ENCODE measurements around the gene DCTN4.

Gene DCTN4

GRCh38 chr5:150692276-150692675 lies 66.5 kb downstream of the DCTN4 start:
- H3K4me1 ChIP-seq, result no peaks in the 10 kb centered on the region; the same call in 1 of the 2 replicates
- no peaks in the 10 kb centered on the region for H3K9me3 ChIP-seq
- peaks cover 66% of the 10 kb centered on the region for H3K36me3 ChIP-seq (replicated peaks)
- no peak overlapping the region for H3K4me3 ChIP-seq
- no peak for DNase-seq (ENCODE audit: low spot score in 2 of 2)
- H3K27me3 ChIP-seq (ENCODE audit: low read depth), result no peaks in the 10 kb centered on the region
- in situ Hi-C loops (cut with MboI; ENCODE audit: low sequenced_read_pairs), result no loop called here

DNA sequence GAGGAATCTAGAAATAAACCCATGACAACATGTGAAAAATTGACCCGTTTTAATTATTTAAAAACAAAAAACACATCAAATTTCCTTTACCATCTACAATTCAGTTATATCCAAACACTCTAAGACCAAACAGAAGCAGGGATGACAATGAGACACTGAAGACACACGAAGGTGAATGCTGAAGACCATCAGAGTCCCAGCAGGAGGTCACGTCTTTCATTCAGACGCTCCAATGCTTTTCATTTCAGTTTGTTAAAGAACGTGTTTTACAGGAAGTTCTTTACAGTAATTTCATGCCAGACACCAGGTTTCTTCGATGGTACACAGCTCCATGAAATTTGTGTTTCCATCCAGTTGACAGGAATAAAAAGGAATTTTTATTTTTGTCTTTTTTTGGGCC lies 68.1 kb downstream of the DCTN4 start:
- peaks cover 51% of the 10 kb centered on the region for H3K36me3 ChIP-seq (replicated peaks)
- no peaks in the 10 kb centered on the region for H3K27me3 ChIP-seq (ENCODE audit: low read depth)
- in situ Hi-C loops (cut with MboI; ENCODE audit: low sequenced_read_pairs), result no loop called here
- H3K4me3 ChIP-seq, result no peak overlapping the region
- no peaks in the 10 kb centered on the region; the same call in 1 of the 2 replicates for H3K4me1 ChIP-seq
- no peaks in the 10 kb centered on the region for H3K9me3 ChIP-seq
- DNase-seq (ENCODE audit: low spot score in 2 of 2), result no peak

GRCh38 chr5:150689120-150689519 lies 69.7 kb downstream of the DCTN4 start:
- H3K36me3 ChIP-seq (replicated peaks), result peaks cover 34% of the 10 kb centered on the region
- H3K4me3 ChIP-seq, result no peak overlapping the region
- H3K27me3 ChIP-seq (ENCODE audit: low read depth), result no peaks in the 10 kb centered on the region
- DNase-seq (ENCODE audit: low spot score in 2 of 2), result no peak
- H3K9me3 ChIP-seq, result no peaks in the 10 kb centered on the region
- in situ Hi-C loops (cut with MboI; ENCODE audit: low sequenced_read_pairs), result no loop called here
- H3K4me1 ChIP-seq, result no peaks in the 10 kb centered on the region; the same call in 1 of the 2 replicates

DNA sequence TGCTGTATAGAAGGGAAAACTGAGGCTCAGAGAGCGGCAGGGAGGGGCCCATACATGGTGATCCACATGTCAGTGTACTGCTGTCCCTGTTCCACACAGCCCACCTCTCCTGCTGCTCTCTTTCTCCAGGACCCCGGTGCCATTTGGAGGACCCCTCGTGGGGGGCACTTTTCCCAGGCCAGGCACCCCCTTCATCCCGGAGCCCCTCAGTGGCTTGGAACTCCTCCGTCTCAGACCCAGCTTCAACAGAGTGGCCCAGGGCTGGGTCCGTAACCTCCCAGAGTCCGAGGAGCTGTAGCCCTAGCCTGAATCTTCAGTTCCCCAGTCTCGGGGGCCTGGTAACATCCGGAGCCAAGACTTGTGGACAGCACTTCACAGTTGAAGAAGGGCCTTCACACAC lies 82.2 kb downstream of the DCTN4 start:
- Histone ChIP-seq H3K27me3 (ENCODE audit: low read depth) (no peaks in the 10 kb centered on the region), H3K4me3 (no peak overlapping the region), H3K36me3 (replicated peaks) (no peaks in the 10 kb centered on the region; the same call in none of the 2 replicates), H3K9me3 (no peaks in the 10 kb centered on the region), H3K4me1 (peaks cover 9% of the 10 kb centered on the region)
- in situ Hi-C loops (cut with MboI; ENCODE audit: low sequenced_read_pairs), result no loop called here
- DNase-seq (ENCODE audit: low spot score in 2 of 2), result no peak

DNA sequence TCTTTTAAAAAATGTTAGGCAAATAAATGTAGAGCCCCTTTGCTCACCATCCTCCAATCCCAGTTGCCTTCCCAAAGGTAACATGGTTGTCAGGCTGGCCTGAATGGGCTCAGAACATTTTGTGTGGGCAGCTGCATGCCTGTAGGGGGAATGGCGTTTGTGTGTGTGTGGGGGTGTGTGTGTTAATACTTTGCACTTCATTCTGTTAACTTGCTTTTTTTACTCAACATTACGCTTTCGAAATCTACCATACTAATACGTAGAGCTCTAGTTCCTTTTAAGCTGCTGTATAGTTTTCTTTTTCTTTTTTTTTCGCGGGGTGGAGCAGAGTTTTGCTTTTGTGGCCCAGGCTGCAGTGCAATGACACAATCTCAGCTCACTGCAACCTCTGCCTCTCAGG lies 83.7 kb downstream of the DCTN4 start:
- H3K9me3 ChIP-seq, result no peaks in the 10 kb centered on the region
- no peak overlapping the region for H3K4me3 ChIP-seq
- H3K36me3 ChIP-seq (replicated peaks), result peaks cover 4% of the 10 kb centered on the region
- DNase-seq (ENCODE audit: low spot score in 2 of 2), result no peak
- H3K4me1 ChIP-seq, result peaks cover 16% of the 10 kb centered on the region
- H3K27me3 ChIP-seq (ENCODE audit: low read depth), result no peaks in the 10 kb centered on the region
- in situ Hi-C loops (cut with MboI; ENCODE audit: low sequenced_read_pairs), result no loop called here

DNA sequence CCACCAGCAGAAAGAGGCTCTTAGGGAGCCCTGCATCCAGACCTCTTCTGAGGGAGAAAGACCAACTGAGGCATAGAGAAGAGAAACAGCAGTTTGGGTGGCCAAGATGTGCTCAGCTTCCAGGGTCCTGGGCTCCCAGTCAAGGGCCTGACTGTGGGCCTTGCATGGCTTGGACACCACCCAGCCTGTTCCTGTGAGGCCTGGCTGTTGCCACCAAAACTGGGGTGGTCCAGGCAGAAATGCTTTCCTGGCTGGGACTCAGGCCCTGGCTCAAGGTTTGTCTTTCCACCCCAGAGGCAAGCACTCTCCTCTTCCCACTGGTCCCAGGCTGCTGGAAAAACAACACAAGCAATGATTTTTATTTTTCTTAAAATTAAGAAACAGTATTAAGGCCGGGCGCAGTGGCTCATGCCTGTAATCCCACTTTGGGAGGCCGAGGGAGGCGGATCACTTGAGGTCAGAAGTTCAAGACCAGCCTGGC lies 84.4 kb downstream of the DCTN4 start:
- in situ Hi-C loops (cut with MboI; ENCODE audit: low sequenced_read_pairs), result loop anchor here (25.0 kb wide), 1 partner anchor 212 kb away; no protein-coding TSS in a partner anchor
- no peaks in the 10 kb centered on the region for H3K27me3 ChIP-seq (ENCODE audit: low read depth)

DNA sequence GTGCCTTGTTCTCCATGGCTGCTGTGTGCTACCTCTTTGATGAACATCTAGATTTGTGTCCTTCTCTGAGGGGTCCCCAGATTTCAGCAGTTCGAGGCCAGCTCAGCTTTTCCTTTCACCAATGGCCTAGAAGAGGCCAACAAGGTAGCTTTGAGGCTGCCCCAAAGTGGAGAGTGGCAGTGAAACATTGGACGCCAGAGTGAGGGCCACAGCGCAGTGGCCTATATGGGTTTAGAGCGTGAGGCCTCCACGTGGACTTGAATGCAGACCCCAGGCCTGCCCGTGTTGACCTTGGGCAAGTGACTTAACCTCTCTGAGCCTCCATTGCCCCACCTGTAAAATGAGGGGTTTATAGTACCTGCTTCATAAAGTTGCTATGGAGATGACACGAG lies 85.9 kb downstream of the DCTN4 start:
- DNase-seq (ENCODE audit: low spot score in 2 of 2), result no peak
- in situ Hi-C loops (cut with MboI; ENCODE audit: low sequenced_read_pairs), result loop anchor here (25.0 kb wide), 1 partner anchor 211 kb away; no protein-coding TSS in a partner anchor
- Histone ChIP-seq H3K9me3 (no peaks in the 10 kb centered on the region), H3K4me1 (peaks cover 18% of the 10 kb centered on the region), H3K36me3 (replicated peaks) (peaks cover 8% of the 10 kb centered on the region), H3K4me3 (peak overlapping the region; percentile 70), H3K27me3 (ENCODE audit: low read depth) (no peaks in the 10 kb centered on the region)

More for the DNA sequence above, 84.4 kb downstream of the DCTN4 start:
- Histone ChIP-seq H3K9me3 (no peaks in the 10 kb centered on the region), H3K4me1 (peaks cover 18% of the 10 kb centered on the region), H3K4me3 (no peak overlapping the region), H3K36me3 (replicated peaks) (peaks cover 6% of the 10 kb centered on the region)
- DNase-seq (ENCODE audit: low spot score in 2 of 2), result no peak

DNA sequence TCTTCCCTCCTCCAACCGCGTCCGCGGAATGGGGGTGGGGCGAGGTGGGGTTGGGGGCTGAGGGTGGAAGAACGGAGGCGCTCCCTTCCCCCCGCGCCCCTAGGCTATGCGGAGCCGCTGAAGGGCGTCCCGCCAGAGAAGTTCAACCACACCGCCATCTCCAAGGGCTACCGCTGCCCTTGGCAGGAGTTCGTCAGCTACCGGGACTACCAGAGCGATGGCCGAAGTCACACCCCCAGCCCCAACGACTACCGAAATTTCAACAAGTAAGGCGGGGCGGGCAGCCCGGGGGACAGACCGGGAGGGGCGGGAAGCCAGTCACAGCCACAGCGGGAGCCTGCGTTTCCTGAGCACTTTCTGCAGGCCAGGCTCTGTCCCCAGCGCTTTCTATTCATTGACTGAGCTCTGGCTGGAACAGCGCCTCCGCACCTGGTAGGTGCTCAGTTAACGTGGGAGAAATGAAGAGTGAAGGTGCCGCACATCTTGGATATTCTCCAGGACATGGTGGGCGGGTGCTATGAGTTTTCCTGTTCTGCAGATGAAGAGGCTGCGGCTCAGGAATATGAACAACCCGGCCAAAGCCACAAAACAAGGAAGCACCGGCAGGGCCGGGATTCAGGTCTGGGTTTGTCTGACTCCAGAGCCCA lies 86.5 kb downstream of the DCTN4 start:
- H3K9me3 ChIP-seq, result no peaks in the 10 kb centered on the region
- peak overlapping the region; percentile 70 for H3K4me3 ChIP-seq
- peak; percentile 53 to 81 for DNase-seq (ENCODE audit: low spot score in 2 of 2)
- H3K36me3 ChIP-seq (replicated peaks), result peaks cover 8% of the 10 kb centered on the region
- no peaks in the 10 kb centered on the region for H3K27me3 ChIP-seq (ENCODE audit: low read depth)
- in situ Hi-C loops (cut with MboI; ENCODE audit: low sequenced_read_pairs), result loop anchor here (25.0 kb wide), 1 partner anchor 210 kb away; no protein-coding TSS in a partner anchor
- H3K4me1 ChIP-seq, result peaks cover 18% of the 10 kb centered on the region

DNA sequence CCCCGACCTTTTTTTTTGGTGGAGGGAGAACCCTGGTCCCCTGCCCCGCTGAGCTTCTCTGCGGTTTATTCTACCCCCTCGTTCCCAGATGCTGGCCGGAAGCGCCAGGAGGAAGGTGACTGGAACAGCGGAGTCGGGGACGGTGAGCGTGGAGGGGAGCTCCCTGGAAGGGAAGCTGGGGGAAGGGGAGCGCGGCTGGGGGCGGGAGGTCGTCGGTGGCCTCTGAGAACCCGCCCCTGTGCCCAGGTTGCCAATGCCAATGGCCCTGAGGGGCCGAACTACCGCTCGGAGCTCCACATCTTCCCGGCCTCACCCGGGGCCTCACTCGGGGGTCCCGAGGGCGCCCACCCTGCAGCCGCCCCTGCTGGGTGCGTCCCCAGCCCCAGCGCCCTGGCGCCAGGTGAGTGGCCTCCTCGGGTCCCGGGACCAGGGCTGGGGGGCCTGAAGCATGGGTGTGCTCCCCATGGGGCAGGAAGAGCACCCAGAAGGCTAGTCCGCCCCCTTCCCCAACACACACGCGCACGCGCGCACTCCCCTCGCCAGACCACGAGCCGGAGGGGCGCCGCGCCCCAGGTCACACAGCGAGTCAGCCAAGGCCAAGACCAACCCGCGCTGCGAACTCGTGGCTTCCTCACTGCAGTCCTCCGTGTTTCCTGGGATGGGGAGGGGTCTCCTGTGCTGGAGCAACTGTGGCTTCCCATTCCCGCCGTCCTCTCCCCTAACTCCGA lies 87.1 kb downstream of the DCTN4 start:
- Histone ChIP-seq H3K4me1 (peaks cover 18% of the 10 kb centered on the region), H3K9me3 (no peaks in the 10 kb centered on the region), H3K4me3 (peak overlapping the region; percentile 70), H3K27me3 (ENCODE audit: low read depth) (no peaks in the 10 kb centered on the region), H3K36me3 (replicated peaks) (peaks cover 8% of the 10 kb centered on the region; the same call in 1 of the 2 replicates)
- in situ Hi-C loops (cut with MboI; ENCODE audit: low sequenced_read_pairs), result loop anchor here (25.0 kb wide), 1 partner anchor 209 kb away; no protein-coding TSS in a partner anchor
- DNase-seq (ENCODE audit: low spot score in 2 of 2), result peak; percentile 22 to 64

GRCh38 chr5:150670948-150671310 lies 87.9 kb downstream of the DCTN4 start:
- Histone ChIP-seq H3K9me3 (no peaks in the 10 kb centered on the region), H3K4me1 (peaks cover 18% of the 10 kb centered on the region), H3K36me3 (replicated peaks) (peaks cover 8% of the 10 kb centered on the region; the same call in 1 of the 2 replicates), H3K27me3 (ENCODE audit: low read depth) (no peaks in the 10 kb centered on the region), H3K4me3 (peak overlapping the region; percentile 70)
- no peak for DNase-seq (ENCODE audit: low spot score in 2 of 2)
- in situ Hi-C loops (cut with MboI; ENCODE audit: low sequenced_read_pairs), result loop anchor here (25.0 kb wide), 1 partner anchor 209 kb away; no protein-coding TSS in a partner anchor

DNA sequence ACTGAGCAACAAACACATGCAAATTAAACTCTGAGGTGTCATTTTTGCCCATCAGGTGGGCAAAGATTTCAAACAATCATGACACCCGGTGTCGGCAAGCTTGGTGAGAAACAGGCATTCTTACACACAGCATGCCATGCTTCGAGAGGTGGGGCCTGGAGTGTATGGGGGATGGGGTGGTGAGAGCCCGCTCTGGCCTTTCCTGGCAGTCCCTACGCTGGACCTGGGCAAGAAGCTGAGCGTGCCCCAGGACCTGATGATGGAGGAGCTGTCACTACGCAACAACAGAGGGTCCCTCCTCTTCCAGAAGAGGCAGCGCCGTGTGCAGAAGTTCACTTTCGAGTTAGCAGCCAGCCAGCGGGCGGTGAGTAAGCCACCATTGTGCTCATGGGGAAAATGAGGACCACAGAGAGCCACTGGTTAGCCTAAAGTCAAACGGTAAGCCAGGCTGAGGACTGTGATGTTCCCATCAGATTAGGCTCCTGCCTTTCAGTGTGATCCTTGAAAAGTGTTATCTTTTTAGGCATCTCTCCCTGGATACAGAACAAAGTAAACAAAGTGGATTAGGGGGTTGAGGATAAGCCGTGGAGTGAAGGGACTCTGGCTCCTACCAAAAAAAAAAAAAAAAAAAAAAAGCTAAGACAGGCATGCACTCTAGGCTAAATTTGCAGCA lies 88.4 kb downstream of the DCTN4 start:
- peaks cover 8% of the 10 kb centered on the region; the same call in 1 of the 2 replicates for H3K36me3 ChIP-seq (replicated peaks)
- H3K27me3 ChIP-seq (ENCODE audit: low read depth), result no peaks in the 10 kb centered on the region
- H3K4me1 ChIP-seq, result peaks cover 18% of the 10 kb centered on the region
- in situ Hi-C loops (cut with MboI; ENCODE audit: low sequenced_read_pairs), result loop anchor here (25.0 kb wide), 1 partner anchor 208 kb away; no protein-coding TSS in a partner anchor
- DNase-seq (ENCODE audit: low spot score in 2 of 2), result peak; percentile 52 to 74
- H3K9me3 ChIP-seq, result no peaks in the 10 kb centered on the region
- H3K4me3 ChIP-seq, result no peak overlapping the region

DNA sequence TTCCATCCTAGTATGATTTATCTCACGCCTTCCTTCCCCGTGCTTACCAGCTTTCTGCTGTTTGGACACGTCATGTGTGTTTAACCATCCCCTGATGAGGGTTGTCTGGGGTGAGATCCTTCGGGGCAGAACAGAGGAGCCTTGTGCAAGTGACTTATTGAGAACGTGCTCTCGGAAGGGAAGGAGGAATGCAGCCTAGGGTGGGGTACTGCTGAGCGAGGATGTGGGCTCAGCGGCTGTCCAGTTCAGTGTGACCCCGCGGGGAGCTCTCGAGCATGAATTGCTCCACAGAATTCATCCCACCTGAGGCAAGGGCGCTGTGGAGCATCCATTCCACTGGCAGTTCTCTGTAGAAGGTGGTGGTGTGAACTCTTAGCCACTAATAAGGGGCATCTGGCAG lies 93.8 kb downstream of the DCTN4 start:
- peaks cover 4% of the 10 kb centered on the region; the same call in 1 of the 2 replicates for H3K36me3 ChIP-seq (replicated peaks)
- no peaks in the 10 kb centered on the region for H3K27me3 ChIP-seq (ENCODE audit: low read depth)
- in situ Hi-C loops (cut with MboI; ENCODE audit: low sequenced_read_pairs), result loop anchor here (25.0 kb wide), 1 partner anchor 203 kb away; no protein-coding TSS in a partner anchor
- H3K9me3 ChIP-seq, result no peaks in the 10 kb centered on the region
- H3K4me3 ChIP-seq, result no peak overlapping the region
- H3K4me1 ChIP-seq, result peaks cover 1% of the 10 kb centered on the region
- no peak for DNase-seq (ENCODE audit: low spot score in 2 of 2)

DNA sequence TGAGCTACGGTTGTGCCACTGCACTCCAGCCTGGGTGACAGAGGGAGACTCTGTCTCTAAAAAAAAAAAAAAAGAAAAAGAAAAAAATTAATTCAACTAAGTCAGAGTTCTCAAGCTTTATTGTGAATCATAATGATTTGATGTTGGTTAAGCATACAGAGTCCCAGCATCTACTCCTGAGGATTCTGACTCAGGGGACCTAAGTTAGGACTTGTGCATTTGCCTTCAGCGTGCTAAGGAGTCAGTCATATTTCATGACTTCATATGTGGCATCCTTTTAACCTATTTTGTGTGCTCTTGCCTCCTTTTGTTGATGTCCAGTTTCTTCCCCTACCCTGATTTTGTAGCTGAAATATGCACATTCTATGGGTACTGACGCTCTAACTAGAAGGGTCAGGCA lies 94.9 kb downstream of the DCTN4 start:
- Histone ChIP-seq H3K4me3 (no peak overlapping the region), H3K36me3 (replicated peaks) (0 out of 2 replicates have a peak, but pooled peaks cover 2% of the 10 kb centered on the region), H3K27me3 (ENCODE audit: low read depth) (no peaks in the 10 kb centered on the region), H3K9me3 (no peaks in the 10 kb centered on the region), H3K4me1 (no peaks in the 10 kb centered on the region)
- no peak for DNase-seq (ENCODE audit: low spot score in 2 of 2)
- in situ Hi-C loops (cut with MboI; ENCODE audit: low sequenced_read_pairs), result loop anchor here (25.0 kb wide), 1 partner anchor 202 kb away; no protein-coding TSS in a partner anchor
